Endothelial cell of umbilical vein (primary cell): ENCODE results near the gene TRPV2. TPM values are rescaled to one million over a fixed set of nuclear protein-coding genes. Genes with fewer than 3 reads are reported as not detected.

Source experiments
- BruUV-seq: library from RNA; stranded (reverse); fragments of 400-500 nt; replicated peaks from 2 replicates; lab custom pipeline; 2021; lab: Mats Ljungman, UMichigan
- CTCF ChIA-PET: fragments of 300-600, 350-600 bp; sonication (Branson Sonifier 250); formaldehyde crosslinking; loops from one replicate; lab custom pipeline; 2021; ENCODE audit warnings: antibody characterized with exemption, inconsistent platforms; lab: Charles Lee
- POLR2A ChIA-PET: fragments of 300-600, 350-600 bp; sonication (Branson Sonifier 250); formaldehyde crosslinking; loops from one replicate; lab custom pipeline; 2021; ENCODE audit warnings: antibody characterized with exemption, inconsistent platforms; lab: Charles Lee
- DNase-seq: peaks from one replicate; pipeline ENCODE4 v3.0.0-alpha.2; 2011; ENCODE audit warnings: low read depth, low spot score
- FAIRE-seq: peaks from 2 replicates; lab custom pipeline; 2011; peaks lifted over from hg19 to GRCh38; lab: Jason Lieb, UNC
- H2AFZ ChIP-seq: 2 replicates; pipeline ENCODE4 v1.6.0; 2012; ENCODE audit warnings: low read depth, low read length, control low read depth, inconsistent platforms
- H3K27ac ChIP-seq: 2 replicates; pipeline ENCODE4 v1.5.1; 2011; ENCODE audit warnings: low read depth, mild to moderate bottlenecking, control low read depth, low read length, moderate library complexity; ENCODE audit not compliant: insufficient read depth
- H3K27me3 ChIP-seq, 2 experiments: 2 replicates each; pipeline versions ENCODE4 v1.6.0 to v1.6.1; 2011; ENCODE audit warnings: low read length in 2 of 2, mixed read lengths in 1 of 2; ENCODE audit not compliant: control insufficient read depth in 2 of 2, insufficient read depth in 2 of 2
- H3K36me3 ChIP-seq, 2 experiments: 2 replicates in 1 of 2; 3 replicates in 1 of 2; pipeline ENCODE4 v1.5.1; 2011; ENCODE audit warnings: low read length in 2 of 2, mild to moderate bottlenecking in 1 of 2, moderate library complexity in 1 of 2; ENCODE audit not compliant: control insufficient read depth in 2 of 2, insufficient read depth in 2 of 2; ENCODE audit errors: extremely low read depth in 1 of 2
- H3K4me1 ChIP-seq: 3 replicates; pipeline ENCODE4 v1.5.1; 2011; ENCODE audit warnings: mild to moderate bottlenecking, low read length; ENCODE audit not compliant: control insufficient read depth, insufficient read depth; ENCODE audit errors: extremely low read depth
- H3K4me2 ChIP-seq: 2 replicates; pipeline ENCODE4 v1.6.1; 2011; ENCODE audit warnings: low read length, control low read depth, mixed read lengths; ENCODE audit not compliant: insufficient read depth
- H3K4me3 ChIP-seq, 3 experiments: fragments of 200-600 bp in 1 of 3; sonication (generic), shearing (Covaris generic) in 1 of 3; replicated peaks in 1 of 3; 2 replicates each; pipeline ENCODE4 v1.5.1; 2011 to 2016; ENCODE audit warnings: control low read depth in 3 of 3, low read length in 3 of 3, mild to moderate bottlenecking in 2 of 3, inconsistent platforms in 1 of 3, low read depth in 1 of 3, moderate library complexity in 1 of 3; ENCODE audit not compliant: insufficient read depth in 1 of 3
- H3K79me2 ChIP-seq: 2 replicates; pipeline ENCODE4 v1.6.0; 2012; ENCODE audit warnings: low read length, inconsistent platforms; ENCODE audit not compliant: control insufficient read depth, insufficient read depth
- H3K9ac ChIP-seq: replicated peaks from 2 replicates; pipeline ENCODE3; 2011; ENCODE audit warnings: low read length, control low read depth; ENCODE audit not compliant: insufficient read depth; ENCODE audit errors: extremely low read depth
- H3K9me1 ChIP-seq: replicated peaks from 3 replicates; pipeline ENCODE4 v1.6.0; 2011; ENCODE audit warnings: mild to moderate bottlenecking, low read length; ENCODE audit not compliant: control insufficient read depth, insufficient read depth; ENCODE audit errors: extremely low read depth
- H3K9me3 ChIP-seq: replicated peaks from 2 replicates; pipeline ENCODE4 v1.5.1; 2012; ENCODE audit warnings: low read length, inconsistent platforms; ENCODE audit not compliant: control insufficient read depth, insufficient read depth
- H4K20me1 ChIP-seq: replicated peaks from 2 replicates; pipeline ENCODE3; 2011; ENCODE audit warnings: mild to moderate bottlenecking, low read length; ENCODE audit not compliant: control insufficient read depth, insufficient read depth; ENCODE audit errors: extremely low read depth
- JUN ChIP-seq: IDR thresholded peaks from 2 replicates; pipeline ENCODE4 v1.6.1; 2011; ENCODE audit warnings: borderline replicate concordance, low read depth; ENCODE audit not compliant: insufficient read length, insufficient read depth
- MAX ChIP-seq: IDR thresholded peaks from 2 replicates; pipeline ENCODE4 v1.6.1; 2011; ENCODE audit not compliant: insufficient read depth, insufficient read length
- MYC ChIP-seq: IDR thresholded peaks from one replicate; pipeline ENCODE4 v1.6.1; 2011; ENCODE audit warnings: mild to moderate bottlenecking, low read depth, low read length
- POLR2A ChIP-seq: IDR thresholded peaks from 2 replicates; pipeline ENCODE4 v1.6.1; 2012; ENCODE audit warnings: low read depth, mild to moderate bottlenecking, control low read depth, low read length
- dilution Hi-C: fragments of 300-500 bp; cut with MboI; formaldehyde crosslinking; loops from one replicate; pipeline ENCODE4 v1.15.0; 2019; ENCODE audit warnings: low sequenced_read_pairs; ENCODE audit not compliant: extremely low pct_ligation_motif_present
- intact Hi-C: fragments of 100-400 bp; cut with micrococcal nuclease; formaldehyde crosslinking; loops from one replicate; pipeline ENCODE4 v1.10.0; 2022
- polyA plus RNA-seq, 4 experiments: library from polyadenylated mRNA; depleted of rRNA in 3 of 4; stranded (reverse) in 3 of 4; unstranded in 1 of 4; fragments of >200 nt; gene quantifications; 2 replicates each; pipeline versions ENCODE4 v1.2.1 to v1.2.3, GENCODE V29; 2011 to 2012; ENCODE audit warnings: missing spikeins in 1 of 4
- total RNA-seq: library from RNA; stranded (reverse); gene quantifications from 2 replicates; pipeline ENCODE4 v1.2.3, GENCODE V29; 2021
- TF ChIP-seq, protein P1 (sequence below), 2 donors: IDR thresholded peaks; 1 replicate in 1 of 2; 2 replicates in 1 of 2; pipeline ENCODE4 v1.5.1; 2011; ENCODE audit warnings: low read length in 2 of 2, mild to moderate bottlenecking in 2 of 2, moderate library complexity in 2 of 2, control low read depth in 1 of 2, inconsistent platforms in 1 of 2, low read depth in 1 of 2; ENCODE audit not compliant: insufficient read depth in 1 of 2; ENCODE audit errors: extremely low read depth in 1 of 2

Gene TRPV2
- total and polyA plus RNA-seq, 2 donors (not counting 3 experiments of a cell fraction or from before 2014, with no cell fraction given): 4.2 to 10.6 TPM

DNA sequence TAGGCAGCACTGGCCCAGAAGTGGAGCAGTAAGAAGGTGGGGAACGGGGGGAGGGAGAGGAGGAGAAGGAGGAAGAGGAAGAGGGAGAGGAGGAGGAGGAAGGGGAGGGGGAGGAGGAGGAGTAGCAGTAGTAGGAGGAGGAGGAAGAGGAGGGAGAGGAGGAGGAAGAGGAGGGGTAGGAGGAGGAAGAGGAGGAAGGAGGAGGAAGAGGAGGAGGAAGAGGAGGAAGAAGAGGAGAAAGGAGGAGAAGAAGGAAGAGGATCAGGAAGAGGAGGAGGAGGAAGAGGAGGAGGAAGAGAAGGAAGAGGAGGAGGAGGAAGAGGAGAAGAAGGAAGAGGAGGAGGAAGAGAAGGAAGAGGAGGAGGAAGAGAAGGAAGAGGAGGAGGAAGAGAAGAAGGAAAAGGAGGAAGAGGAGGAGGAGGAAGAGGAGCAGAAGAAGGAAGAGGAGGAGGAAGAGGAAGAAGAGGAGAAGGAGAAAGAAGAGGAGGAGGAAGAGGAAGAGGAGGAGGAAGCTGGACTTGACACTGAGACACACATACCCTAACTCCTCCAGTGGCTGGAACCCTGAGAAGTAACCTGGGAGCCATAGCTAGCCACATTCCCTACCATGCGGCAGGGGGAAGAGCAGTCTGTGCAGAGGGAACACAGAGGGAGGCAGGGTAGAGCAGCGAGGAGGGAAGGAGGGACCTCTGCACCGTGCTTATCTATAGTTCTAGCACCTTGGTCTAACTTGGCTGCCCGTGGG, 40.8 kb downstream of the TRPV2 start:
- H3K4me2 ChIP-seq: no peak overlapping the region
- no peaks in the 10 kb centered on the region for H3K9me1 ChIP-seq
- no TSS peak for BruUV-seq
- no peaks in the 10 kb centered on the region for H3K9me3 ChIP-seq
- ChIA-PET CTCF (interaction anchor here (7.3 kb wide), 1 partner anchor 64 kb away, joined by 440 read pairs; no protein-coding TSS in a partner anchor), POLR2A (no interaction called here)
- H3K79me2 ChIP-seq: no peaks in the 10 kb centered on the region
- H3K27ac ChIP-seq: no peak overlapping the region
- H3K9ac ChIP-seq: no peak overlapping the region
- no peaks in the 10 kb centered on the region for H3K27me3 ChIP-seq
- dilution Hi-C loops: no loop called here
- H3K36me3 ChIP-seq: no peaks in the 10 kb centered on the region
- FAIRE-seq: no peak
- TF ChIP-seq POLR2A (no peak), JUN (no peak), MYC (no peak), MAX (no peak)
- TF ChIP-seq, protein P1, sequence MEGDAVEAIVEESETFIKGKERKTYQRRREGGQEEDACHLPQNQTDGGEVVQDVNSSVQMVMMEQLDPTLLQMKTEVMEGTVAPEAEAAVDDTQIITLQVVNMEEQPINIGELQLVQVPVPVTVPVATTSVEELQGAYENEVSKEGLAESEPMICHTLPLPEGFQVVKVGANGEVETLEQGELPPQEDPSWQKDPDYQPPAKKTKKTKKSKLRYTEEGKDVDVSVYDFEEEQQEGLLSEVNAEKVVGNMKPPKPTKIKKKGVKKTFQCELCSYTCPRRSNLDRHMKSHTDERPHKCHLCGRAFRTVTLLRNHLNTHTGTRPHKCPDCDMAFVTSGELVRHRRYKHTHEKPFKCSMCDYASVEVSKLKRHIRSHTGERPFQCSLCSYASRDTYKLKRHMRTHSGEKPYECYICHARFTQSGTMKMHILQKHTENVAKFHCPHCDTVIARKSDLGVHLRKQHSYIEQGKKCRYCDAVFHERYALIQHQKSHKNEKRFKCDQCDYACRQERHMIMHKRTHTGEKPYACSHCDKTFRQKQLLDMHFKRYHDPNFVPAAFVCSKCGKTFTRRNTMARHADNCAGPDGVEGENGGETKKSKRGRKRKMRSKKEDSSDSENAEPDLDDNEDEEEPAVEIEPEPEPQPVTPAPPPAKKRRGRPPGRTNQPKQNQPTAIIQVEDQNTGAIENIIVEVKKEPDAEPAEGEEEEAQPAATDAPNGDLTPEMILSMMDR (IDR thresholded peaks at IDR 0.05; ENCODE audit: extremely low read depth in 1 of 2, insufficient read depth in 1 of 2, low read depth in 1 of 2, low read length in 2 of 2): no peak
- no peaks in the 10 kb centered on the region for H4K20me1 ChIP-seq
- no peak overlapping the region for H2AFZ ChIP-seq
- DNase-seq: no peak
- no peak overlapping the region for H3K4me3 ChIP-seq
- intact Hi-C loops: no loop called here
- peaks cover 10% of the 10 kb centered on the region for H3K4me1 ChIP-seq
